Measurements from ENCODE around the gene GATA3.

The GATA3 gene

DNA sequence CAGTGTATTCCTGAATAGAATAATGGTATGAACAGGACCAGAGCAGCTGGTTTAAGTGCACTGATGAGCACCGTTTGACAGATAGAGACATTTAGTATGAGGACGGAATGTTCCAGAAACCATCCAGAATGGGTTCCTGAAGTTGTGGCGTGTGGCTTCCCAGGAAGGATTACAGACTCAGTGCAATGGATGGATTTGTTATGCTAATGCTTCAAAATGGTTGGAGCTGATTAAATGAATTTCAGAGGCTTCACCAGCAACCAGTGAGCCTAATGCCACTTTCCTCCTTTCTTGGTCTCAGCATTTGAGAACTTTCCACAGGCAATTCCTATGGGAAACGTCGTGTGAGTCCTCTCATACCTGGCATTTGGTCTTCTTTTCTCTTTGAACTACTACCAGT, 9.9 kb downstream of the GATA3 start:
- no peaks in the 10 kb centered on the region for H3K4me1 ChIP-seq (ENCODE audit: control insufficient read depth, insufficient read depth, low read length)
- H3K9me3 ChIP-seq (ENCODE audit: control insufficient read depth, low read length) = no peaks in the 10 kb centered on the region
- H3K4me3 ChIP-seq (ENCODE audit: low read length) = no peak overlapping the region
- no peak overlapping the region for H3K9ac ChIP-seq (ENCODE audit: low read length)
- peaks cover 64% of the 10 kb centered on the region for H3K27me3 ChIP-seq (ENCODE audit: control insufficient read depth, insufficient read depth, low read length)
- no peaks in the 10 kb centered on the region for H3K36me3 ChIP-seq (ENCODE audit: control insufficient read depth, insufficient read depth, low read length)

- Histone ChIP-seq H3K27me3 (ENCODE audit: control insufficient read depth, insufficient read depth, low read length) (peaks cover 54% of the 10 kb centered on the region), H3K9me3 (ENCODE audit: control insufficient read depth, low read length) (no peaks in the 10 kb centered on the region), H3K36me3 (ENCODE audit: control insufficient read depth, insufficient read depth, low read length) (no peaks in the 10 kb centered on the region), H3K4me3 (ENCODE audit: low read length) (no peak overlapping the region), H3K9ac (ENCODE audit: low read length) (no peak overlapping the region), H3K4me1 (ENCODE audit: control insufficient read depth, insufficient read depth, low read length) (no peaks in the 10 kb centered on the region)
These were observed 11.2 kb downstream of the GATA3 start for GRCh38 chr10:8065651-8066050.

DNA sequence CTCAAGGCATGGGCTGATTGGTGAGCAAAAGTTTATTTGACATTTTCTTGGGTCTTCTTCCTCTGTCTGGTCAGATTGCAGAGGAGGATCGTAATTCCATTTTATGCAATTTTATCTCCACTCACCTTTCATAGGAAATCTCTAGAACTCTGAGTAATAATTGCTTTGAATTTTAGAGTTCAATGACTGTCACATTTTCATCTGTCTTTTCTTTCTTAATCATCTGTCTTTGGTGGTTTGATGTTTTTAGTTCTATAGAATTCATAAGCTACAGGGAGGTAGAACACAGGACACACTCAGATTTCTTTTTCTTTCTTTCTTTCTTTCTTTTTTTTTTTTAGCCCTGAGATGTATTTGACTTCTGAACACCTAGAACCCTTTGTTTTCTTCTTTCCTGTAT, 11.6 kb downstream of the GATA3 start:
- Histone ChIP-seq H3K27me3 (ENCODE audit: control insufficient read depth, insufficient read depth, low read length) (peaks cover 49% of the 10 kb centered on the region), H3K9me3 (ENCODE audit: control insufficient read depth, low read length) (no peaks in the 10 kb centered on the region), H3K36me3 (ENCODE audit: control insufficient read depth, insufficient read depth, low read length) (no peaks in the 10 kb centered on the region), H3K4me1 (ENCODE audit: control insufficient read depth, insufficient read depth, low read length) (no peaks in the 10 kb centered on the region), H3K4me3 (ENCODE audit: low read length) (no peak overlapping the region), H3K9ac (ENCODE audit: low read length) (no peak overlapping the region)

- Histone ChIP-seq H3K4me3 (ENCODE audit: low read length) (no peak overlapping the region), H3K27me3 (ENCODE audit: control insufficient read depth, insufficient read depth, low read length) (peaks cover 42% of the 10 kb centered on the region), H3K9me3 (ENCODE audit: control insufficient read depth, low read length) (no peaks in the 10 kb centered on the region), H3K9ac (ENCODE audit: low read length) (no peak overlapping the region), H3K4me1 (ENCODE audit: control insufficient read depth, insufficient read depth, low read length) (no peaks in the 10 kb centered on the region), H3K36me3 (ENCODE audit: control insufficient read depth, insufficient read depth, low read length) (no peaks in the 10 kb centered on the region)
These were observed 12.3 kb downstream of the GATA3 start for GRCh38 chr10:8066797-8067196.

- no peaks in the 10 kb centered on the region for H3K36me3 ChIP-seq (ENCODE audit: control insufficient read depth, insufficient read depth, low read length)
- no peaks in the 10 kb centered on the region for H3K4me1 ChIP-seq (ENCODE audit: control insufficient read depth, insufficient read depth, low read length)
- no peaks in the 10 kb centered on the region for H3K9me3 ChIP-seq (ENCODE audit: control insufficient read depth, low read length)
- no peak overlapping the region for H3K4me3 ChIP-seq (ENCODE audit: low read length)
- H3K9ac ChIP-seq (ENCODE audit: low read length) = no peak overlapping the region
- peaks cover 21% of the 10 kb centered on the region for H3K27me3 ChIP-seq (ENCODE audit: control insufficient read depth, insufficient read depth, low read length)
These were observed 14.6 kb downstream of the GATA3 start for GRCh38 chr10:8069108-8069507.

DNA sequence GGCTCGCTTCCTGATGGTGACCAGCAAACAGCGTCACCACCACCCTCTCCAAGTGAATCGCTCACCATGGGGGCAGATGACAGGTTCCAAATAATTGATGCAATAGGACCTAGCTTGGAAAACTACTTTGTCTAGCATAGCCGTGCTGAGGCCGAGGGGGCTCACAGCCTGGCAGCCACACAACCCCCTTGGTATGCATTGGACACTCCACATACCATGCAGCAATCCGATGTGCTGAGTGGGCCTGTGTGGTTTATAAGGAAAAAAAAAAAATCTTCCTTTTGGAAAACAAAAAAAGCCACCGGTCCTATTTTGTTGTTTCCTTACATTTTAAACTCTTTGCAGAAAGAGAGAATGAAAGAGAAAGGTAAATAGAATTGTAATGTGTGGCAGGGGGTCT, 15.1 kb downstream of the GATA3 start:
- Histone ChIP-seq H3K9me3 (ENCODE audit: control insufficient read depth, low read length) (no peaks in the 10 kb centered on the region), H3K4me3 (ENCODE audit: low read length) (no peak overlapping the region), H3K36me3 (ENCODE audit: control insufficient read depth, insufficient read depth, low read length) (no peaks in the 10 kb centered on the region), H3K4me1 (ENCODE audit: control insufficient read depth, insufficient read depth, low read length) (no peaks in the 10 kb centered on the region), H3K9ac (ENCODE audit: low read length) (no peak overlapping the region), H3K27me3 (ENCODE audit: control insufficient read depth, insufficient read depth, low read length) (peaks cover 16% of the 10 kb centered on the region)

GRCh38 chr10:8070440-8070839, 16.0 kb downstream of the GATA3 start:
- Histone ChIP-seq H3K4me3 (ENCODE audit: low read length) (no peak overlapping the region), H3K9ac (ENCODE audit: low read length) (no peak overlapping the region), H3K9me3 (ENCODE audit: control insufficient read depth, low read length) (no peaks in the 10 kb centered on the region), H3K27me3 (ENCODE audit: control insufficient read depth, insufficient read depth, low read length) (peaks cover 11% of the 10 kb centered on the region), H3K4me1 (ENCODE audit: control insufficient read depth, insufficient read depth, low read length) (no peaks in the 10 kb centered on the region), H3K36me3 (ENCODE audit: control insufficient read depth, insufficient read depth, low read length) (no peaks in the 10 kb centered on the region)

DNA sequence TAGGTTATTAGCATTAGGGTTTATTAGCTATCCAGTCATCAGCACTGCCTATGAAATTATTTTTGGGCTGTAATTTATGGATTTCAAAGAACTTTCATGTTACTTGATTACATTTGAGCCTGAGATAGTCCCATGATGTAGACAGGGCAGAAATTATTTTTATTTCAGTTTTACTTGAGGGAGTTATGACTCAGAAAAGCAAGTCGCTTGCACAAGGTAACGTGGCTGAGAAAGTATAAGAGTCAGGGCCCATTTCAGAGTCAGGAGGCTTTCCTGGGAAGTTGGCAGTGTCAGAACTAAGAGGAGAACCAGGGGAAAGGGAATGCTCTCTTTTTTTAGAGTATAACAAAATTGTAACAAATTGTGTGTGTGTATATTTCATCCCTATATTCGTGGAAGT, 16.5 kb downstream of the GATA3 start:
- Histone ChIP-seq H3K4me1 (ENCODE audit: control insufficient read depth, insufficient read depth, low read length) (no peaks in the 10 kb centered on the region), H3K4me3 (ENCODE audit: low read length) (no peak overlapping the region), H3K36me3 (ENCODE audit: control insufficient read depth, insufficient read depth, low read length) (no peaks in the 10 kb centered on the region), H3K27me3 (ENCODE audit: control insufficient read depth, insufficient read depth, low read length) (peaks cover 10% of the 10 kb centered on the region), H3K9ac (ENCODE audit: low read length) (no peak overlapping the region), H3K9me3 (ENCODE audit: control insufficient read depth, low read length) (no peaks in the 10 kb centered on the region)

DNA sequence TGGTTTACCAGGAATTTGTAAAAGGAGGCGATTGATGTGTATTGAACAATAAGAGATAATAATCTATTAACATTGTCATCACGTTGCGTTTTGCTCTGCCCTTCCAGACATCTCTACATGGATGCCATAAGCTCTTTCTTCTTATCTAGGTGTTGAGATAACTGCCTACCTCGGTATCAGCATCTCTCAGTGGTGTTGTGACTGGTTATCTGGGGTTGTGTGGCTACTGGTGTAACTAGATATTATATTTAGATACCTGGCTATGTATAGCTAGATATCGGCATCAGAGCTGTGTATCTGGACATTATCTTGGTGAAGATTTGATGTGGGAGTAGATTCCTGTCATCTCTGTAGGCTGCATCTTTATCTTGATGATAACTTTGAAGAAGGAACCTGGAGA, 17.2 kb downstream of the GATA3 start:
- Histone ChIP-seq H3K4me3 (ENCODE audit: low read length) (no peak overlapping the region), H3K27me3 (ENCODE audit: control insufficient read depth, insufficient read depth, low read length) (peaks cover 5% of the 10 kb centered on the region)

GRCh38 chr10:8072211-8072610, 17.7 kb downstream of the GATA3 start:
- Histone ChIP-seq H3K9ac (ENCODE audit: low read length) (no peak overlapping the region), H3K36me3 (ENCODE audit: control insufficient read depth, insufficient read depth, low read length) (no peaks in the 10 kb centered on the region), H3K4me1 (ENCODE audit: control insufficient read depth, insufficient read depth, low read length) (no peaks in the 10 kb centered on the region), H3K4me3 (ENCODE audit: low read length) (no peak overlapping the region), H3K27me3 (ENCODE audit: control insufficient read depth, insufficient read depth, low read length) (no peaks in the 10 kb centered on the region), H3K9me3 (ENCODE audit: control insufficient read depth, low read length) (no peaks in the 10 kb centered on the region)

More for the DNA sequence above, 17.2 kb downstream of the GATA3 start:
- Histone ChIP-seq H3K9me3 (ENCODE audit: control insufficient read depth, low read length) (no peaks in the 10 kb centered on the region), H3K36me3 (ENCODE audit: control insufficient read depth, insufficient read depth, low read length) (no peaks in the 10 kb centered on the region), H3K4me1 (ENCODE audit: control insufficient read depth, insufficient read depth, low read length) (no peaks in the 10 kb centered on the region), H3K9ac (ENCODE audit: low read length) (no peak overlapping the region)

- no peaks in the 10 kb centered on the region for H3K4me1 ChIP-seq (ENCODE audit: control insufficient read depth, insufficient read depth, low read length)
These were observed 19.4 kb downstream of the GATA3 start for GRCh38 chr10:8073691-8074416.

DNA sequence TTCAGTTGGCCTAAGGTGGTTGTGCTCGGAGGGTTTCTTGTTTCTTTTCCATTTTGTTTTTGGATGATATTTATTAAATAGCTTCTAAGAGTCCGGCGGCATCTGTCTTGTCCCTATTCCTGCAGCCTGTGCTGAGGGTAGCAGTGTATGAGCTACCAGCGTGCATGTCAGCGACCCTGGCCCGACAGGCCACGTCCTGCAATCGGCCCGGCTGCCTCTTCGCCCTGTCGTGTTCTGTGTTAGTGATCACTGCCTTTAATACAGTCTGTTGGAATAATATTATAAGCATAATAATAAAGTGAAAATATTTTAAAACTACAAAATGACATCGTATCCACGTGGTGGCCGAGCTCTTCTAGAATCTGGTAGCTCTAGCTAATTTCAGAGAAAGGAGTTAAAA, 20.4 kb downstream of the GATA3 start:
- H3K4me3 ChIP-seq (ENCODE audit: low read length) = no peak overlapping the region
- H3K9me3 ChIP-seq (ENCODE audit: control insufficient read depth, low read length) = no peaks in the 10 kb centered on the region
- H3K36me3 ChIP-seq (ENCODE audit: control insufficient read depth, insufficient read depth, low read length) = no peaks in the 10 kb centered on the region
- H3K9ac ChIP-seq (ENCODE audit: low read length) = no peak overlapping the region
- no peaks in the 10 kb centered on the region for H3K4me1 ChIP-seq (ENCODE audit: control insufficient read depth, insufficient read depth, low read length)
- peaks cover 4% of the 10 kb centered on the region for H3K27me3 ChIP-seq (ENCODE audit: control insufficient read depth, insufficient read depth, low read length)

More at GRCh38 chr10:8073691-8074416, 19.4 kb downstream of the GATA3 start:
- H3K9me3 ChIP-seq (ENCODE audit: control insufficient read depth, low read length) = no peaks in the 10 kb centered on the region
- H3K27me3 ChIP-seq (ENCODE audit: control insufficient read depth, insufficient read depth, low read length) = no peaks in the 10 kb centered on the region
- H3K4me3 ChIP-seq (ENCODE audit: low read length) = no peak overlapping the region
- H3K9ac ChIP-seq (ENCODE audit: low read length) = no peak overlapping the region
- H3K36me3 ChIP-seq (ENCODE audit: control insufficient read depth, insufficient read depth, low read length) = no peaks in the 10 kb centered on the region
